ENCODE results near the gene ZBTB32. TPM values are rescaled to one million over a fixed set of nuclear protein-coding genes. Genes with fewer than 3 reads are reported as not detected.
A peak's percentile ranks its signal among the peaks of the same experiment; 100 is the strongest.
"Not testable (repeated sequence)": the region's sequence is repeated elsewhere in the genome, so short reads cannot be mapped to it uniquely, and the experiment has no call there.

ZBTB32 gene
- not detected in 2 replicates for total RNA-seq

GRCh38 chr19:35704218-35704617 is at the start of gene ZBTB32:
TSS of gene ZBTB32 (plus strand) at chr19:35704558. CDS start at chr19:35714627, 10,069 bp downstream.
- TF ChIP-seq CTCF (conservative IDR thresholded peaks at IDR 0.05; ENCODE audit: low read depth, low read length) = no peak
- H3K4me3 ChIP-seq (ENCODE audit: low read depth, low read length) = no peak within 1 kb of the TSS
- DNase-seq (ENCODE audit: low read depth) = no peak

- H3K4me3 ChIP-seq (ENCODE audit: low read depth, low read length) = not testable (repeated sequence)
Observed at GRCh38 chr19:35654828-35655227, 49.5 kb upstream of the ZBTB32 start.

GRCh38 chr19:35655600-35655999 is 48.8 kb upstream of the ZBTB32 start:
- no peak overlapping the region for H3K4me3 ChIP-seq (ENCODE audit: low read depth, low read length)
- no peak for TF ChIP-seq CTCF (conservative IDR thresholded peaks at IDR 0.05; ENCODE audit: low read depth, low read length)
- no peak for DNase-seq (ENCODE audit: low read depth)

More at GRCh38 chr19:35654828-35655227, 49.5 kb upstream of the ZBTB32 start:
- not testable (repeated sequence) for DNase-seq (ENCODE audit: low read depth)

- no peak for TF ChIP-seq CTCF (conservative IDR thresholded peaks at IDR 0.05; ENCODE audit: low read depth, low read length)
- no peak for DNase-seq (ENCODE audit: low read depth)
Observed at GRCh38 chr19:35656700-35657099, 47.7 kb upstream of the ZBTB32 start.

GRCh38 chr19:35657904-35658700 is 46.3 kb upstream of the ZBTB32 start:
- TF ChIP-seq CTCF (conservative IDR thresholded peaks at IDR 0.05; ENCODE audit: low read depth, low read length) = peak; percentile 25
- DNase-seq (ENCODE audit: low read depth) = no peak
- H3K4me3 ChIP-seq (ENCODE audit: low read depth, low read length) = no peak overlapping the region

More at GRCh38 chr19:35656700-35657099, 47.7 kb upstream of the ZBTB32 start:
- no peak overlapping the region for H3K4me3 ChIP-seq (ENCODE audit: low read depth, low read length)

- no peak for TF ChIP-seq CTCF (conservative IDR thresholded peaks at IDR 0.05; ENCODE audit: low read depth, low read length)
- H3K4me3 ChIP-seq (ENCODE audit: low read depth, low read length) = no peak overlapping the region
- DNase-seq (ENCODE audit: low read depth) = no peak
Observed at GRCh38 chr19:35661995-35662340, 42.4 kb upstream of the ZBTB32 start.

GRCh38 chr19:35663981-35664380 is 40.4 kb upstream of the ZBTB32 start:
- H3K4me3 ChIP-seq (ENCODE audit: low read depth, low read length) = no peak overlapping the region
- DNase-seq (ENCODE audit: low read depth) = no peak
- TF ChIP-seq CTCF (conservative IDR thresholded peaks at IDR 0.05; ENCODE audit: low read depth, low read length) = no peak
